ENCODE results near the gene CBR3. TPM values are rescaled to one million over a fixed set of nuclear protein-coding genes. Genes with fewer than 3 reads are reported as not detected.

Gene CBR3
- total RNA-seq, 6 donors from 2014 or later: 3.8 to 8.4 (median 6.2) TPM

DNA sequence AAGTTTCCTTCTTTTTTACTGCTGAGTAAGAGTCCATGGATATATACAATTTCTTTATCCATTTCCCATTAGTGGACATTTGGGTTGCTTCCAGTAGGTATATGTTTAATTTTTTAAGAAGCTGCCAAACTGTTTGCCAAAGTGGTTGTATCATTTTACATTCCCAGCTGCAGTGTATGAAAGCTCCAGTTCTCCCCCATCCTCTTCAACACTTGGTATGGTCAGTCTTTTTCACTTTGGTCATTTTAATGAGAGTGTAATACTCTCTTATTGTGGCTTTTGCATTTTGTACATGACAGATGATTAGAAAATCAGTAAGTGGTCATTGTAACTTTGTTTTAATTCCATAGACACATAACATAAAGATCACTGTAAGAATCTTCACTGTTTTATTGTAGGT lies 44.3 kb downstream of the CBR3 start:
- H3K27me3 ChIP-seq: no peaks in the 10 kb centered on the region
- DNase-seq (no peak), ATAC-seq (ENCODE audit: low FRiP score in 2 of 2) (no peak)
- H3K4me1 ChIP-seq: peaks cover 0 to 8% (median under 1%) of the 10 kb centered on the region in 4 donors
- H3K4me3 ChIP-seq: no peak overlapping the region
- H3K9me3 ChIP-seq: no peaks in the 10 kb centered on the region
- no peaks in the 10 kb centered on the region for H3K36me3 ChIP-seq
- TF ChIP-seq EP300 (IDR thresholded peaks at IDR 0.05) (no peak), POLR2AphosphoS5 (IDR thresholded peaks at IDR 0.05) (no peak), POLR2A (IDR thresholded peaks at IDR 0.05) (no peak)
- TF ChIP-seq, protein P1, sequence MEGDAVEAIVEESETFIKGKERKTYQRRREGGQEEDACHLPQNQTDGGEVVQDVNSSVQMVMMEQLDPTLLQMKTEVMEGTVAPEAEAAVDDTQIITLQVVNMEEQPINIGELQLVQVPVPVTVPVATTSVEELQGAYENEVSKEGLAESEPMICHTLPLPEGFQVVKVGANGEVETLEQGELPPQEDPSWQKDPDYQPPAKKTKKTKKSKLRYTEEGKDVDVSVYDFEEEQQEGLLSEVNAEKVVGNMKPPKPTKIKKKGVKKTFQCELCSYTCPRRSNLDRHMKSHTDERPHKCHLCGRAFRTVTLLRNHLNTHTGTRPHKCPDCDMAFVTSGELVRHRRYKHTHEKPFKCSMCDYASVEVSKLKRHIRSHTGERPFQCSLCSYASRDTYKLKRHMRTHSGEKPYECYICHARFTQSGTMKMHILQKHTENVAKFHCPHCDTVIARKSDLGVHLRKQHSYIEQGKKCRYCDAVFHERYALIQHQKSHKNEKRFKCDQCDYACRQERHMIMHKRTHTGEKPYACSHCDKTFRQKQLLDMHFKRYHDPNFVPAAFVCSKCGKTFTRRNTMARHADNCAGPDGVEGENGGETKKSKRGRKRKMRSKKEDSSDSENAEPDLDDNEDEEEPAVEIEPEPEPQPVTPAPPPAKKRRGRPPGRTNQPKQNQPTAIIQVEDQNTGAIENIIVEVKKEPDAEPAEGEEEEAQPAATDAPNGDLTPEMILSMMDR (IDR thresholded peaks at IDR 0.05): no peak
- no peak overlapping the region for H3K27ac ChIP-seq

- WGBS, 2 donors: 90 to 91% methylated on average over 5 of the region's 5 CpGs
- no peaks in the 10 kb centered on the region for H3K27me3 ChIP-seq
- no peaks in the 10 kb centered on the region for H3K9me3 ChIP-seq
- H3K4me1 ChIP-seq: peaks cover 0 to 5% (median 0%) of the 10 kb centered on the region in 4 donors
- H3K27ac ChIP-seq: no peak overlapping the region
- DNase-seq: no peak
- no peak for TF ChIP-seq POLR2AphosphoS5 (IDR thresholded peaks at IDR 0.05)
- TF ChIP-seq POLR2A (IDR thresholded peaks at IDR 0.05): no peak
- TF ChIP-seq, protein P1 (IDR thresholded peaks at IDR 0.05): no peak
- TF ChIP-seq EP300 (IDR thresholded peaks at IDR 0.05): no peak
- H3K4me3 ChIP-seq: no peak overlapping the region
- no peaks in the 10 kb centered on the region for H3K36me3 ChIP-seq
- ATAC-seq (ENCODE audit: low FRiP score in 2 of 2): no peak
Observed at GRCh38 chr21:36180963-36181362, 46.1 kb downstream of the CBR3 start.

DNA sequence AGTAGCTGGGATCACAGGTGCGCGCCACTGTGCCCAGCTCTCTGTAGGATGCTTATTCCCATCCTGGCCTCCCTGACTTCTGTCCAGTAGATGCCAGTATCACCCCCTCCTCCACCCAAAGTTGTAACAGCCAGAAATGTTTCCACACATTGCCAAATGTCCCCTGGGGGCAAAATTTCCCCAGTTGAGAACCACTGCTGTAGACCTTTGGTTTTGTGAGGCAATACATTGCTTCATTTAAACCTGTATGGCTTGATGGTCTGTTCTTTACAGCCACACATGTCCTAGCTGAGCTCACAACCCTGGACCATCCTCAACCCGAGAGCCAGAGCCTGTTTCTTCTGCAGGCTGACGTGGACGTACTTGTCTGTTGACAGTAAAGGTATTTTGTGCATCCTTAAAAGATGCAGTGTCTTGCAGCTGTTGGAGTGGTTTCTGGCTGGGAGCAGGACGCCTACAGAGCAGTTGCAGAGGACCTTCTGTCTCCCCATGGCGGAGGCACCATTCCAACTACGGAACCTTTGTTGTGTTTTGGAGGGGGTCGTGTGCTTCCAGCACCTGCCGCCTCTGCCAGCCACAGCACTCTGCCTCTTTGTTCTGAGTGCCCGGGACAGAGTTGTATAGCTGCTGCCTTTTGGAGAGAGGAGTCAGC lies 48.4 kb downstream of the CBR3 start:
- 87 to 88% methylated on average over 11 of the region's 11 CpGs for WGBS, 2 donors
- Histone ChIP-seq H3K36me3 (no peaks in the 10 kb centered on the region), H3K4me3 (no peak overlapping the region), H3K4me1 (peaks cover 2 to 11% (median 5%) of the 10 kb centered on the region in 4 donors), H3K9me3 (no peaks in the 10 kb centered on the region), H3K27ac (no peak overlapping the region), H3K27me3 (no peaks in the 10 kb centered on the region)
- ATAC-seq (ENCODE audit: low FRiP score in 2 of 2) (no peak), DNase-seq (no peak)
- TF ChIP-seq, protein P1 (IDR thresholded peaks at IDR 0.05): no peak

DNA sequence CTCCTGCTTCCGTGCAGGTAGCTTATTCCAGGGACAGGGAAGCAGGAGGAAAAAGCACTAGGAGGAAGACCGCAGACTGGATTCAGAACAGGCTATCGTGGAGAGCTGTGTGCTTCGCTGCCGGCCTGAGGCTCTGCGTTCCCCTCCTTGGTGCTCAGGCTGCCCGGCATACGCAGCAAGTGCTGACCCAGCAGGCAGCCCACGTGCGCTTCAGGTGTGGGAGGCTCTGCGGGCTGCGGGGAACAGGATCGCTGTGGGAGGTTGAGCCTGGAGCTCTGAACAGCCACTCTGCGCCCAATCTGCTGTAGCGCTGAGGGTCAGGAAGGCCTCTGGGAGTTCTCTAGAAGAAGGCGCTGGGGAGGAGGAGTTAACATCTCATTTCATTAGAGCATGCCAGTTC lies 49.7 kb downstream of the CBR3 start:
- Histone ChIP-seq H3K27ac (no peak overlapping the region), H3K4me1 (peaks cover 11 to 21% (median 14%) of the 10 kb centered on the region in 4 donors), H3K27me3 (no peaks in the 10 kb centered on the region), H3K36me3 (no peaks in the 10 kb centered on the region), H3K9me3 (no peaks in the 10 kb centered on the region), H3K4me3 (no peak overlapping the region)
- ATAC-seq (ENCODE audit: low FRiP score in 2 of 2): no peak
- DNase-seq: no peak
- 92 to 96% methylated on average over 8 to 16 of the region's 16 CpGs for WGBS, 2 donors
- TF ChIP-seq, protein P1 (IDR thresholded peaks at IDR 0.05): no peak
- TF ChIP-seq POLR2A (IDR thresholded peaks at IDR 0.05): no peak
- no peak for TF ChIP-seq POLR2AphosphoS5 (IDR thresholded peaks at IDR 0.05)
- no peak for TF ChIP-seq EP300 (IDR thresholded peaks at IDR 0.05)

- Histone ChIP-seq H3K4me3 (no peak overlapping the region), H3K36me3 (no peaks in the 10 kb centered on the region), H3K4me1 (peaks cover 11 to 21% (median 14%) of the 10 kb centered on the region in 4 donors), H3K9me3 (no peaks in the 10 kb centered on the region), H3K27me3 (no peaks in the 10 kb centered on the region), H3K27ac (no peak overlapping the region)
- no peak for ATAC-seq (ENCODE audit: low FRiP score in 2 of 2)
- DNase-seq: no peak
- WGBS, 2 donors: 78 to 95% methylated on average over 9 of the region's 9 CpGs
- TF ChIP-seq POLR2A (IDR thresholded peaks at IDR 0.05): no peak
- no peak for TF ChIP-seq EP300 (IDR thresholded peaks at IDR 0.05)
- TF ChIP-seq POLR2AphosphoS5 (IDR thresholded peaks at IDR 0.05): no peak
- TF ChIP-seq, protein P1 (IDR thresholded peaks at IDR 0.05): no peak
Observed at GRCh38 chr21:36185523-36185922, 50.6 kb downstream of the CBR3 start.
